BLaER1 (cell line): ENCODE measurements around the gene GRK2.
A peak's percentile ranks its signal among the peaks of the same experiment; 100 is the strongest.

ENCODE experiments used
- H3K27ac ChIP-seq: shearing (Covaris generic); formaldehyde crosslinking; 2 replicates; pipeline ENCODE4 v1.8.1; 2022
- H3K27me3 ChIP-seq: shearing (Covaris generic); formaldehyde crosslinking; 2 replicates; pipeline ENCODE4 v1.8.1; 2022
- H3K36me3 ChIP-seq: shearing (Covaris generic); formaldehyde crosslinking; 2 replicates; pipeline ENCODE4 v1.8.1; 2022
- H3K4me1 ChIP-seq: shearing (Covaris generic); formaldehyde crosslinking; 2 replicates; pipeline ENCODE4 v1.8.1; 2022
- H3K4me2 ChIP-seq: shearing (Covaris generic); formaldehyde crosslinking; 2 replicates; pipeline ENCODE4 v1.8.1; 2022
- H3K4me3 ChIP-seq: shearing (Covaris generic); formaldehyde crosslinking; 2 replicates; pipeline ENCODE4 v1.8.1; 2022
- H3K9ac ChIP-seq: shearing (Covaris generic); formaldehyde crosslinking; 2 replicates; pipeline ENCODE4 v1.8.1; 2022
- H3K9me3 ChIP-seq: shearing (Covaris generic); formaldehyde crosslinking; 2 replicates; pipeline ENCODE4 v1.8.1; 2022
- H4K20me1 ChIP-seq: shearing (Covaris generic); formaldehyde crosslinking; 2 replicates; pipeline ENCODE4 v1.8.1; 2022
- Cebpa-rat ChIP-seq: shearing (Covaris generic); IDR thresholded peaks from 2 replicates; pipeline ENCODE4 v1.8.1; 2022

GRK2 gene

GRCh38 chr11:67303132-67303834 is 37.0 kb downstream of the GRK2 start, which contains the start of gene SSH3:
SSH3 (plus strand) TSS chr11:67303530; CDS start chr11:67303626, 96 bp downstream.
- H3K36me3 ChIP-seq = peaks cover 70% of the 10 kb centered on the region
- peak within 1 kb of the TSS; percentile 95 for H3K27ac ChIP-seq
- peak within 1 kb of the TSS; percentile 79 for H3K4me3 ChIP-seq
- H3K9me3 ChIP-seq = no peaks in the 10 kb centered on the region
- H3K4me2 ChIP-seq = peak within 1 kb of the TSS; percentile 95
- peaks cover 55% of the 10 kb centered on the region for H3K4me1 ChIP-seq
- TF ChIP-seq Cebpa-rat = no peak
- peaks cover 28% of the 10 kb centered on the region for H4K20me1 ChIP-seq
- H3K27me3 ChIP-seq = no peaks in the 10 kb centered on the region
- H3K9ac ChIP-seq = peak within 1 kb of the TSS; percentile 91

GRCh38 chr11:67303835-67304411 is 37.6 kb downstream of the GRK2 start:
- Histone ChIP-seq H3K4me1 (peaks cover 61% of the 10 kb centered on the region), H3K27ac (peak overlapping the region; percentile 95), H3K4me3 (peak overlapping the region; percentile 79), H4K20me1 (peaks cover 28% of the 10 kb centered on the region), H3K9ac (peak overlapping the region; percentile 91), H3K36me3 (peaks cover 70% of the 10 kb centered on the region), H3K4me2 (peak overlapping the region; percentile 95), H3K9me3 (no peaks in the 10 kb centered on the region), H3K27me3 (no peaks in the 10 kb centered on the region)
- no peak for TF ChIP-seq Cebpa-rat

- Histone ChIP-seq H3K36me3 (peaks cover 70% of the 10 kb centered on the region), H3K4me2 (peak overlapping the region; percentile 95), H3K4me3 (peak overlapping the region; percentile 79), H3K9ac (peak overlapping the region; percentile 91), H3K4me1 (peaks cover 68% of the 10 kb centered on the region), H3K27me3 (no peaks in the 10 kb centered on the region), H3K27ac (peak overlapping the region; percentile 95), H4K20me1 (peaks cover 27% of the 10 kb centered on the region), H3K9me3 (no peaks in the 10 kb centered on the region)
- no peak for TF ChIP-seq Cebpa-rat
Observed at GRCh38 chr11:67304511-67305113, 38.3 kb downstream of the GRK2 start.

- no peak for TF ChIP-seq Cebpa-rat
- H3K36me3 ChIP-seq = peaks cover 69% of the 10 kb centered on the region
- H3K27ac ChIP-seq = peak overlapping the region; percentile 22; the same call in 1 of the 2 replicates
- peaks cover 3% of the 10 kb centered on the region for H4K20me1 ChIP-seq
- H3K4me3 ChIP-seq = no peak overlapping the region
- no peak overlapping the region for H3K4me2 ChIP-seq
- H3K4me1 ChIP-seq = peaks cover 52% of the 10 kb centered on the region
- H3K9me3 ChIP-seq = no peaks in the 10 kb centered on the region
- no peaks in the 10 kb centered on the region for H3K27me3 ChIP-seq
- H3K9ac ChIP-seq = no peak overlapping the region
Observed at GRCh38 chr11:67306769-67307544, 40.7 kb downstream of the GRK2 start.

- TF ChIP-seq Cebpa-rat = no peak
- H3K36me3 ChIP-seq = peaks cover 64% of the 10 kb centered on the region
- no peak overlapping the region for H3K9ac ChIP-seq
- no peaks in the 10 kb centered on the region for H3K9me3 ChIP-seq
- H3K4me3 ChIP-seq = no peak overlapping the region
- H3K4me1 ChIP-seq = peaks cover 47% of the 10 kb centered on the region
- H3K4me2 ChIP-seq = no peak overlapping the region
- no peaks in the 10 kb centered on the region for H3K27me3 ChIP-seq
- H4K20me1 ChIP-seq = no peaks in the 10 kb centered on the region; the same call in 1 of the 2 replicates
- H3K27ac ChIP-seq = peak overlapping the region; percentile 18; the same call in 1 of the 2 replicates
Observed at GRCh38 chr11:67307545-67308001, 41.3 kb downstream of the GRK2 start.

- H3K4me2 ChIP-seq = no peak overlapping the region; the same call in 1 of the 2 replicates
- peaks cover 46% of the 10 kb centered on the region for H3K4me1 ChIP-seq
- H3K36me3 ChIP-seq = peaks cover 62% of the 10 kb centered on the region
- H3K27ac ChIP-seq = peak overlapping the region; percentile 18; the same call in 1 of the 2 replicates
- H3K4me3 ChIP-seq = no peak overlapping the region
- H4K20me1 ChIP-seq = no peaks in the 10 kb centered on the region
- no peaks in the 10 kb centered on the region for H3K9me3 ChIP-seq
- no peak overlapping the region for H3K9ac ChIP-seq
- H3K27me3 ChIP-seq = no peaks in the 10 kb centered on the region
- TF ChIP-seq Cebpa-rat = no peak
Observed at GRCh38 chr11:67308031-67308866, 42.0 kb downstream of the GRK2 start.

- H3K27ac ChIP-seq = peak overlapping the region; percentile 5; the same call in 1 of the 2 replicates
Observed at GRCh38 chr11:67309166-67309565, 42.9 kb downstream of the GRK2 start.

GRCh38 chr11:67309661-67310061 is 43.4 kb downstream of the GRK2 start:
- Histone ChIP-seq H3K9ac (no peak overlapping the region), H3K27ac (no peak overlapping the region), H4K20me1 (no peaks in the 10 kb centered on the region), H3K27me3 (no peaks in the 10 kb centered on the region), H3K4me1 (peaks cover 32% of the 10 kb centered on the region), H3K4me2 (no peak overlapping the region), H3K4me3 (no peak overlapping the region), H3K9me3 (no peaks in the 10 kb centered on the region), H3K36me3 (peaks cover 62% of the 10 kb centered on the region)
- no peak for TF ChIP-seq Cebpa-rat

More at GRCh38 chr11:67309166-67309565, 42.9 kb downstream of the GRK2 start:
- H3K36me3 ChIP-seq = peaks cover 62% of the 10 kb centered on the region
- TF ChIP-seq Cebpa-rat = no peak
- H3K4me2 ChIP-seq = no peak overlapping the region; the same call in 1 of the 2 replicates
- H3K27me3 ChIP-seq = no peaks in the 10 kb centered on the region
- H4K20me1 ChIP-seq = no peaks in the 10 kb centered on the region
- H3K9ac ChIP-seq = no peak overlapping the region
- no peaks in the 10 kb centered on the region for H3K9me3 ChIP-seq
- H3K4me3 ChIP-seq = no peak overlapping the region
- H3K4me1 ChIP-seq = peaks cover 37% of the 10 kb centered on the region
